ENCODE measurements around the gene SURF6.
"Not testable (repeated sequence)": the region's sequence is repeated elsewhere in the genome, so short reads cannot be mapped to it uniquely, and the experiment has no call there.

Gene SURF6

DNA sequence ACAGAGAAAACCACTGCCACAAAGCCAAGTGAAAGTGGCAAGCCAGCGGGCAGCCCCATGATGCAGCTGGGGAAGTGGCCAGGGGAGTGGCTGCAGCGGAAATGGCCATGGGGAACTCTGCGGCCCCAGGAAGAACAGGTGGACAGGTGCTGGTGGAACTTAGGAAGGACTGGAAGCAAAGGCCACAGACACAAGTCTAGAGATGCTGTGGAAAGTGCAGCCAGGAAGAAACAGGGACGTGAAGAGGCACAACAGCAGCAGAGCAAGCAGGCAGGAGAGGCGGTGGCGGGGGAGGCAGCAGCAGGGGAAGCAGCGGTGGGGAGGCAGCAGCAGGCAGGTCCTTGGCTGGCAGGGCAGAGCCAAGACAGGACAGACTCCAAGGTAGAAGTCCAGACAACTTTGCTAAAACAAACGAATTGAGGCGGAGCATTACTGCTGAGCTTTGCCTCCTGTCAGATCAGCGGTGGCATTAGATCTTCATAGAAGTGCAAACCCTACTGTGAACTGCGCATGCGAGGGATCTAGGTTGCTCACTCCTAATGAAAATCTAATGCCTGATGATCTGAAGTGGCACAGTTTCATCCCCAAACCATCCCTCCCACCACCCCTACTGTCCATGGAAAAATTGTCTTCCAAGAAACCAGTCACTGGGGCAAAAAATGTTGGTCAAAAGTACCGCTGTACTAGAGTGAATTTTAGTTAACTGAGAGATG is 11.8 kb downstream of the SURF6 start:
- DNase-seq = no peak

GRCh38 chr9:133323211-133323610 is 12.8 kb downstream of the SURF6 start:
- DNase-seq = no peak

DNA sequence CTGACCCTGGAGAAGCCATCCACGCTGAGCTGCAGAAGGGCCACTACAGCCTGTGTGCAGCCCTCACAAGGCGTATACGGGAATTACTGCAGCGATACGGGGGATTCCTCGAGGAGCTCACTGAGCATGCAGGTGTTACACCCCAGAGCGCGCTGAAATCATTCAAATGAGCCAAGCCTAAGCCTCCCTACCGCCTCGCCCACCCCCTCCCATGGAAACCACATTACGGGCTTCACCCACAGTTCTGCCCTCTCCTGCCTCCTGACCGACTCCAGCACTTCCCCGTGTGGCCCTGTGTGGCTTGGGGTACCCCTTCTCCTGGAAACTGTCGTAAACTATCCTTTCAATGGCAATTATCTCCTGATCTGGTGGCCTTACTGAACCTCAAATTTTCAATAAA is 13.3 kb downstream of the SURF6 start:
- no peak for DNase-seq

- no peak for DNase-seq
Measured at GRCh38 chr9:133321411-133321935, 14.5 kb downstream of the SURF6 start.

- no peak for DNase-seq
Measured at GRCh38 chr9:133320421-133320881, 15.5 kb downstream of the SURF6 start.

- DNase-seq = not testable (repeated sequence)
Measured at GRCh38 chr9:133317551-133317950, 18.4 kb downstream of the SURF6 start.

- no peak for DNase-seq
Measured at GRCh38 chr9:133315997-133316396, 20.0 kb downstream of the SURF6 start.

DNA sequence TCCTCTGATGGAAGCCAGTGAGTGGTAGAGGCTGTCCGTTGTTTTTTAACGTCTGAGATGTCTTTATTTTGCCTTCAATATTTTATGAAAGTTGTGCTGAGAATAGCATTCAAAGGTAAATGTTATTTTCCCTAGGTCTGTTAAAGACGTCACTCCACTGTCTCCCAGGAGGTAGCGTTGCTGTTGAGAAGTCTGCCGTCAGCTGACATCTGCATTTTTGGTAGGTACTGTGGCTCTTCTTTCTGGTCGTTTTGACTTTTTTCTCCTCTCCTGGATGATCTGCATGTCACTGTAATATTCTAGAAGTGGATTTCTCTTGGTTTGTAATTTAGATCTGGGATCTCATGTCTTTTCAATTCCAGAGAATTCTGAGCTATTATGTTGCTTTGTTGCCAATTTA is 26.4 kb downstream of the SURF6 start:
- DNase-seq = no peak

GRCh38 chr9:133307301-133307700 is 28.7 kb downstream of the SURF6 start:
- DNase-seq = no peak

DNA sequence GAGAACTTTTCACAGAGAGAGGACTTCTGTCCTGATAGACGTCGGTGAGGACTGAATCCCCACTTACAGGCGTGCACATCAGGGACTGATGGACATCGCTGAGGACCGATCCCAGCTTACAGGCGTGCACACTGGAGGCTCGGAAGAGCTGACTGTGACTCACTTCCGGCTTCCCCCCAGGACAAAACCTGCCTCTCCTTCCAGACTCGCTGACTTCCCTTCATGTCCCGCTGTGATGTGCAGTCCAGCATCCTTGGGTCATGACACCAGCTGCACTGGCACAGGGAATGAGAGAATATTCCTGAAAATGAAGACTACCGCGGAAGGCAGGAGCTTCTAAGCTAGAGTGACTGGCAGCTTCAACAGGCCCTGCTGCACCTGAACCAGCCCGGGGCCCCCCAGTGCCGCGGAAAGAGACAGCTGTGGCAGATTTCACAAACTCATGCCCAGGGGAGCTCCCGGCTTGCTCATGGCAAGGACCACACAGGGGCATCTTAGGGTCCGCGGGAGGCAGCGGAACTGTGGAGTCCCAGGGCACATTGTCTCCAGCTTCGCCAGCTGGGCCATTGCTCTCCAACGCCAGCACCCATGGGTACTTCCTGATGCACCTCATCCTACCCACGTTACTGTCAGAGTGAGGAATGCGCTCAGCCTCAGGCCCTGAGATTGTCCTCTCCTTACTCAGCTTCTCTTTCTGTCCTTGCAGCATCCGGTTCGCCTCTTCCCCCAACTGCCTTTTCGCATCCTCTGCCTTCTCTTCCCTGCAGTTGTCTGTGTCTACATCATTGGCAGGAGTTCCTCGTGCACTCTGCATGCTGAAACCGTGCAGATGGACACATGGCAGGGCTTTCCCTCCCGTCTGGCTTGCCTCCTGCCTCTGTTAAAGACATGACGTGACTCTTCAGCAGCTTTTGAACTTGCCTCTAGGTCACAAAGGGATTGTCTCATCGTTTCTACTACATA is 29.5 kb downstream of the SURF6 start:
- no peak for DNase-seq

GRCh38 chr9:133305731-133306130 is 30.3 kb downstream of the SURF6 start:
- DNase-seq = no peak

GRCh38 chr9:133304477-133305377 is 31.3 kb downstream of the SURF6 start:
- DNase-seq = no peak

- DNase-seq = no peak
Measured at GRCh38 chr9:133304158-133304470, 31.9 kb downstream of the SURF6 start.

- no peak for DNase-seq
Measured at GRCh38 chr9:133303266-133304157, 32.5 kb downstream of the SURF6 start.

- no peak for DNase-seq
Measured at GRCh38 chr9:133301253-133302230, 34.4 kb downstream of the SURF6 start.

DNA sequence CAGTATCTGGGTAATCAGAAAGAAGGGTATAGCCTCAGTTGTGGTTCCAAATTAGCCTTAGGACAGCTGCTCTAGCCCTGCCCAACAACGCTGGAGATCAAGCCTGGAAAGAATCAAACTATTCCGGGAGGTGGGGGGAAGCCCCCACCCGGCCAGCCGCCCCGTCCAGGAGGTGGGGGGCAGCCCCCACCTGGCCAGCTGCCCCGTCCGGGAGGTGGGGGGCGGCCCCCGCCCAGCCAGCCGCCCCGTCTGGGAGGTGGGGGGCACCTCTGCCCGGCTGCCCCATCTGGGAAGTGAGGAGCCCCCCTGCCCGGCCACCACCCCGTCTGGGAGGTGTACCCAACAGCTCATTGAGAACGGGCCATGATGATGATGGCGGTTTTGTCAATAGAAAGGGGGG is 36.0 kb downstream of the SURF6 start:
- not testable (repeated sequence) for DNase-seq

DNA sequence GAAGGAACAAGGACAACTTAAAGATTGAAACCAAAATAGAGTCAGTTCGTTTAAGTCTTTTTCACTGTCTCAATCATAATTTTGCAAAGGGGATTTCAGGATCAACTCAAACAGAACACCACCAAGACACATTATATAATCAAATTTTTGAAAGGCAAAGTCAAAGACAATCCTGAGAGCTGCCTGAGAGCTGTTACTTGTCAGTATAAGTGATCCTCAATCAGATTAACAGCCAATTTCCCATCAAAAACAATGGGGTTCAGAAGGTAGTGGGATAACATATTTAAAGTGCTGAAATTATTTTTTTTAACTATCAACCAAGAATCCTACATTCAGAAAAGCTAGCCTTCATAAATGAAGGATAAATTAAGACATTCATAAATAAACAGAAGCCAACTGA is 41.7 kb downstream of the SURF6 start:
- DNase-seq = no peak

- DNase-seq = no peak
Measured at GRCh38 chr9:133290751-133291302, 45.2 kb downstream of the SURF6 start.

- DNase-seq = no peak
Measured at GRCh38 chr9:133286523-133286922, 49.5 kb downstream of the SURF6 start.

DNA sequence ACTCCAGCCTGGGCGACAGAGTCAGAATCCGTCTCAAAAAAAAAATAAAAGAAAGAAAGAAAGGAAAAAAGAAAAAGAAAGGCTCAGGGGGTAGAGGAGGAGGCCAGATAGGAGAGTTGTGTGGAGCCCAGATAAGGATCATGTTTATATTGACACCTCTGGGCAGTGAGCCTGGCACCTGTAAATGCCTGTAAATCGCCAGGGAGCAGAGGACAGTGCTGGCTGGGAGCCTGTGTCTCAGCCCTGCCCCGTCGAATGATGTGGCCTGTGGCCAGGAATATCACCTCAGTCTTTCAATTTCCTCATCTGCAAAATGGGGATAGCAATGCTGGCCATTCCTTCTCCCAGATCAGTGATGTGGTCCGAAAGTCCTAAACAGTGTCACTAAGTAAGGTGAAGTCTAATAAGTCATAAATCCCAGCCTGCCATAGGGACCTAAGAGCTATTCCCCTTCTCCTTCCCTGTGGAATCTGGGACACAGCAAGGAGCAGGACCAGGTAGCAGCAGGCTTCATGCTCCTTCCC is 50.7 kb downstream of the SURF6 start:
- DNase-seq = no peak
